ENCODE data around the gene MARS1.

MARS1 gene

GRCh38 chr12:57473392-57473791, 14.5 kb upstream of the MARS1 start:
- no peak for DNase-seq (ENCODE audit: low spot score)

GRCh38 chr12:57473886-57474285, 14.0 kb upstream of the MARS1 start:
- no peak for DNase-seq (ENCODE audit: low spot score)

GRCh38 chr12:57474430-57474829, 13.4 kb upstream of the MARS1 start:
- no peak for DNase-seq (ENCODE audit: low spot score)

GRCh38 chr12:57474862-57475261, 13.0 kb upstream of the MARS1 start:
- DNase-seq (ENCODE audit: low spot score) = no peak

- DNase-seq (ENCODE audit: low spot score) = no peak
Observed at GRCh38 chr12:57475271-57476161, 12.4 kb upstream of the MARS1 start.

GRCh38 chr12:57476162-57476992, 11.5 kb upstream of the MARS1 start:
- DNase-seq (ENCODE audit: low spot score) = no peak

- DNase-seq (ENCODE audit: low spot score) = no peak
Observed at GRCh38 chr12:57476993-57477709, 10.7 kb upstream of the MARS1 start.

- no peak for DNase-seq (ENCODE audit: low spot score)
Observed at GRCh38 chr12:57477710-57478681, 9.9 kb upstream of the MARS1 start.

- no peak for DNase-seq (ENCODE audit: low spot score)
Observed at GRCh38 chr12:57479043-57479375, 8.9 kb upstream of the MARS1 start.

GRCh38 chr12:57479376-57480115, 8.3 kb upstream of the MARS1 start, which contains the start of gene ARHGAP9:
Gene ARHGAP9, minus strand, starts transcription at chr12:57479866. Its CDS starts 460 bp downstream, at chr12:57479406.
- no peak for DNase-seq (ENCODE audit: low spot score)

GRCh38 chr12:57481671-57482070, 6.2 kb upstream of the MARS1 start:
- DNase-seq (ENCODE audit: low spot score) = no peak

- no peak for DNase-seq (ENCODE audit: low spot score)
Observed at GRCh38 chr12:57483466-57483865, 4.4 kb upstream of the MARS1 start.

GRCh38 chr12:57485695-57486094, 2.2 kb upstream of the MARS1 start:
- DNase-seq (ENCODE audit: low spot score) = no peak

- no peak for DNase-seq (ENCODE audit: low spot score)
Observed at GRCh38 chr12:57487055-57487596, 742 bp upstream of the MARS1 start.

- DNase-seq (ENCODE audit: low spot score) = no peak
Observed at GRCh38 chr12:57488402-57489156, 711 bp downstream of the MARS1 start.

- no peak for DNase-seq (ENCODE audit: low spot score)
Observed at GRCh38 chr12:57489157-57489641, 1.3 kb downstream of the MARS1 start.

GRCh38 chr12:57490126-57490525, 2.3 kb downstream of the MARS1 start:
- no peak for DNase-seq (ENCODE audit: low spot score)

GRCh38 chr12:57491393-57492280, 3.8 kb downstream of the MARS1 start:
- DNase-seq (ENCODE audit: low spot score) = no peak

All from kidney capillary endothelial cell (primary cell).